Tibial artery (tissue), 4 donors: ENCODE measurements around the gene SLC2A9.

ENCODE experiments used
- DNase-seq, 2 donors: peaks; one replicate each; pipeline ENCODE4 v3.0.0-alpha.2; 2019
- H3K27ac ChIP-seq, 2 donors: fragments of 200-600 bp; sonication (generic) in 1 of 2; 1 replicate in 1 of 2; 2 replicates in 1 of 2; pipeline ENCODE4 v1.5.1; 2018 to 2019; ENCODE audit warnings: mild to moderate bottlenecking in 1 of 2
- H3K27me3 ChIP-seq, 2 donors: fragments of 200-600 bp; sonication (generic) in 1 of 2; one replicate each; pipeline versions ENCODE4 v1.5.1 to v1.6.0; 2016 to 2019
- H3K36me3 ChIP-seq, 3 donors: fragments of 200-600 bp; sonication (generic) in 2 of 3; one replicate each; pipeline ENCODE4 v1.5.1; 2016 to 2019; ENCODE audit warnings: mild to moderate bottlenecking in 2 of 3
- H3K4me1 ChIP-seq, 4 donors: fragments of 200-600 bp; sonication (generic) in 2 of 4; 1 replicate in 3 of 4; 2 replicates in 1 of 4; pipeline ENCODE4 v1.5.1; 2016 to 2019
- H3K4me3 ChIP-seq, 2 donors: fragments of 200-600 bp; sonication (generic) in 1 of 2; 1 replicate in 1 of 2; 2 replicates in 1 of 2; pipeline ENCODE4 v1.5.1; 2018 to 2019; ENCODE audit warnings: mild to moderate bottlenecking in 2 of 2
- H3K9me3 ChIP-seq, 3 donors: fragments of 200-600 bp; sonication (generic) in 1 of 3; one replicate each; pipeline ENCODE4 v1.5.1; 2016 to 2019
- intact Hi-C: fragments of 100-400 bp; cut with DNase I; formaldehyde crosslinking; loops from one replicate; pipeline ENCODE4 v1.15.0; 2023; ENCODE audit warnings: low total_unique reads
- TF ChIP-seq, protein P1 (sequence below), 2 experiments: fragments of 200-600 bp in 1 of 2; fragments of 450-650 bp in 1 of 2; IDR thresholded peaks; one replicate each; pipeline ENCODE4 v1.5.1; 2017 to 2019; ENCODE audit warnings: antibody characterized with exemption in 2 of 2, mild to moderate bottlenecking in 1 of 2, moderate library complexity in 1 of 2

SLC2A9 gene

DNA sequence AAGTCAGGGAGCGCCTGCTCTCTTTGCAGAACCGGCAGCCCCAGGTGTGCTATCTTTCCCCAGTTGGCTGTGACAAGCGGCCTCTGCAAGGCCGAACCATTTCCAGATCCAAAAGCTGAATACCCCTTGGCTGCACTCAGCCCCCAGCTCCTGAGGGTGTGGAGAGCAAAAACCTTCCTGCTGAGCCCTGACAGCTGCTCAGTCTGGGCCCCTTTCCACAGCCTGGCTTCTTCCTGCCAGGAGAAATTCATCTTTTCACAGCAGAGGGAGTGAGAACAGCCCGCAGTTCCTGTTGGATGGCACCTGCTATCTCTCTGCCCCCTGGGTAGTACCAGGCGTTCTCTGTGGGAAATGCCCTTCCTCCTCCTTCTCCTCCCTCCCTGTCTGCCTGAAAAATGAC, 161.5 kb downstream of the SLC2A9 start:
- Histone ChIP-seq H3K27ac (no peak overlapping the region), H3K4me1 (no peaks in the 10 kb centered on the region), H3K4me3 (no peak overlapping the region), H3K27me3 (no peaks in the 10 kb centered on the region), H3K36me3 (peaks cover 5 to 16% (median 6%) of the 10 kb centered on the region in 3 donors), H3K9me3 (peaks cover 0 to 7% (median 0%) of the 10 kb centered on the region in 3 donors)
- intact Hi-C loops: no loop called here
- DNase-seq: no peak
- TF ChIP-seq, protein P1, sequence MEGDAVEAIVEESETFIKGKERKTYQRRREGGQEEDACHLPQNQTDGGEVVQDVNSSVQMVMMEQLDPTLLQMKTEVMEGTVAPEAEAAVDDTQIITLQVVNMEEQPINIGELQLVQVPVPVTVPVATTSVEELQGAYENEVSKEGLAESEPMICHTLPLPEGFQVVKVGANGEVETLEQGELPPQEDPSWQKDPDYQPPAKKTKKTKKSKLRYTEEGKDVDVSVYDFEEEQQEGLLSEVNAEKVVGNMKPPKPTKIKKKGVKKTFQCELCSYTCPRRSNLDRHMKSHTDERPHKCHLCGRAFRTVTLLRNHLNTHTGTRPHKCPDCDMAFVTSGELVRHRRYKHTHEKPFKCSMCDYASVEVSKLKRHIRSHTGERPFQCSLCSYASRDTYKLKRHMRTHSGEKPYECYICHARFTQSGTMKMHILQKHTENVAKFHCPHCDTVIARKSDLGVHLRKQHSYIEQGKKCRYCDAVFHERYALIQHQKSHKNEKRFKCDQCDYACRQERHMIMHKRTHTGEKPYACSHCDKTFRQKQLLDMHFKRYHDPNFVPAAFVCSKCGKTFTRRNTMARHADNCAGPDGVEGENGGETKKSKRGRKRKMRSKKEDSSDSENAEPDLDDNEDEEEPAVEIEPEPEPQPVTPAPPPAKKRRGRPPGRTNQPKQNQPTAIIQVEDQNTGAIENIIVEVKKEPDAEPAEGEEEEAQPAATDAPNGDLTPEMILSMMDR (IDR thresholded peaks at IDR 0.05): no peak

DNA sequence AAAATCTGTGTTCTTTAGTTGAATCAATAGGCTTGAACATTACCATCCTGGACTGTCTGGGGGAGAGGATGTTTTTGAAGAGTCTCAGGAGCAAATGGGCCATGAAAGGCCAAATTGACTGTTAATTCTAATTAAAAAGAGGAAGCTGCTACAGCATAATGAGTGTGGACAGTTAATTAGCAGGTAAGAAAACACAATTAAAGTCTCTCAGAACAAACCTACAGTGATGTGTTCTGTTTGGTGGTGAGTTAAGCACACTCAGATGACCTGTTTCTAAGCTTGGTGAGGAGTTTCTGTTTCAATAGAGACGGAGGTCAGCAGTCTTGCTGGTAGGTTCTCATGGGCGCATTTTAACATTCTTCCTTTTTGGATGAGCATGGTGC, 171.8 kb downstream of the SLC2A9 start:
- intact Hi-C loops: no loop called here
- Histone ChIP-seq H3K27ac (no peak overlapping the region), H3K27me3 (no peaks in the 10 kb centered on the region), H3K4me3 (no peak overlapping the region), H3K9me3 (peaks cover 0 to 3% (median 0%) of the 10 kb centered on the region in 3 donors), H3K36me3 (no peaks in the 10 kb centered on the region), H3K4me1 (no peaks in the 10 kb centered on the region)
- TF ChIP-seq, protein P1 (IDR thresholded peaks at IDR 0.05): no peak
- DNase-seq: no peak

DNA sequence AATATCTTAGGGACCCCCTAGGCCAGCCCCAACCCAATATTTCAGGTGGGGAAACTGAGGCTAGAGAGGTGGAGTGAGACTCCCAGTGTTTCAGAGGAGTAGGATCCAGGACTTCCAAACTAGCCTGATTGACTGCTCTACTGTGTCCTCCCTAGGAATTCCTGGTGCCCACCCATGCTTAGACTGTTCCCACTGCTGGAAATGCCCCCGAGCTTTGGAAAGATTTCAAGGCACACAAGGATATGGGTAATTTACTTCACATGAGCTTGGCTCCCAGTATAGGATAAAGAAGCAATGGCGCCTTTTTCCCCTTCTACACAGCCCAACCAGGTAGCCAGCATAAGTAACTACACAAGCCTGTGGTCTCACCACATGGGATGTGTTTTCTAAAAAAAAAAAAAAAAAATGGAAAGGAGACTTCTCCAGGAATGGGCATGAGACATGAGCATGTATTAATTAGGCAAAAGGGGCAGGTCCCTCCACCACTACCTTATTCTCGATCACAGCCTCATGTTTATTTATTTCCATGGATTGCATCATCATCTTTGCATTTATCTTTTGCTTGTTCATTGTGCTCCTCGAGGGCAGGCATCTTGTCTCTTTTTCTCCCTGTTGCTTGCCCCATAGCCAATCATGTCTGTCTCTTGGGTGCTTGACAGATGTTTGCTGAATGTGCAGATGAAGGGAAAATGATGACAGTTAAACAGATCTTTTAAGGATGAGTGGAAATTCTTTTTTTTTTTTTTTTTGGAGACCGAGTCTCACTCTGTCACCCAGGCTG, 173.1 kb downstream of the SLC2A9 start:
- Histone ChIP-seq H3K4me3 (no peak overlapping the region), H3K27me3 (no peaks in the 10 kb centered on the region), H3K4me1 (no peaks in the 10 kb centered on the region), H3K9me3 (peaks cover 0 to 3% (median 0%) of the 10 kb centered on the region in 3 donors), H3K36me3 (no peaks in the 10 kb centered on the region), H3K27ac (no peak overlapping the region)
- intact Hi-C loops: no loop called here
- TF ChIP-seq, protein P1 (IDR thresholded peaks at IDR 0.05): no peak
- DNase-seq: no peak

DNA sequence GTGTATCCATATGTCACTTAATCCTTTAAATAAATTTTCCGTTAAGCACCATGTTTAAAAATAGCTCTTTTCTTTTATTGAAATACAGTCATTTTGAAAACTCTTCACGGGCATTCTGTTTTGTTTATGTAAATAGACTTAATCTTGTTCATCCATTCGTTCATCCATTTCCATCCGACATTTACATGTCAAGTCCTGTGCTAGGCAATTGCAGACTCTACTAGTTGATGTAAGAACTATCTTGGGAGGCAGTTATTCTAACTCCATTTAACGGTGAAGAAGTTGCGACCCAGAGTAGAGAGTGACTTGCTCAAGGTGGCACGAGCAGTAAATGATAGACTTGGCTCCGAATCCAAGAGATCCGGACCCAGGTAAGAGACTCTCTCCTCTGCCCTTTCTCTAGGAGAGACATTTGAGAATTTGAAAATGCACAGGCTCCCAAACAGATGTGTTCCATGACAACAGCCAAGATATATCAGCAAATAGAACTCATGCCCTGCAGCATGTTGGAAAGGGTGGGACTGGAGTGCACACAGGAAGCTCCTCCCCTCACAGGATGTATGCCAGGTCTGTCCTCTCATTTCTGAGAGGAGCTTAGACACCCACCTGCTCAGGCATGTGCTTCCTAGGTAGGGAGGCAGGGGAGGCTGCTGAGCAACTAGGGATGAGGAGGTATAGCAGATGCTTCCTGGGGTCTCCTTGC, 175.4 kb downstream of the SLC2A9 start:
- no peak for DNase-seq
- Histone ChIP-seq H3K36me3 (no peaks in the 10 kb centered on the region), H3K27ac (no peak overlapping the region), H3K4me1 (no peaks in the 10 kb centered on the region), H3K27me3 (no peaks in the 10 kb centered on the region), H3K4me3 (no peak overlapping the region), H3K9me3 (peaks cover 0 to 18% (median 10%) of the 10 kb centered on the region in 3 donors)
- TF ChIP-seq, protein P1 (IDR thresholded peaks at IDR 0.05): no peak
- intact Hi-C loops: no loop called here

DNA sequence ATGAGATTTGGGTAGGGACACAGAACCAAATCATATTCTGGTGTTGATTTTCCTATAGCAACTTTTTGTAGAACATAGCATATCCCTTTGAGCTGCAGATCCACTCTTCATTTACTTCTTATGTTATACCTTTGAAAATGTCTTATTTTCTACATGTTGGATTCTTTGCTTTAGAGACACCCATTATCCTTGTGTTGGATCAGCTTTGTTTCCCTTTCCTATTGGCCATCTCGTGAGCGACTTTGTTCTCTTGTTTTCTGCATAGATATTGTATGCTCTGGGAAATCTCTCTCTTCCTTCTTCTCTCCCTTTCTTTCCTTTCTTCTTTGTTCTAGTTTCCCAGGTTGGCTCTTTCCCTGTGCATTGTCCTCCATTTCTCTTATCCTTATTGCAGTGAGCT, 180.2 kb downstream of the SLC2A9 start:
- no peak overlapping the region for H3K27ac ChIP-seq
- no peaks in the 10 kb centered on the region for H3K27me3 ChIP-seq
- intact Hi-C loops: no loop called here
- TF ChIP-seq, protein P1 (IDR thresholded peaks at IDR 0.05): no peak
- H3K36me3 ChIP-seq: no peaks in the 10 kb centered on the region
- DNase-seq: no peak
- H3K9me3 ChIP-seq: peaks cover 0 to 18% (median 10%) of the 10 kb centered on the region in 3 donors
- H3K4me1 ChIP-seq: no peaks in the 10 kb centered on the region
- H3K4me3 ChIP-seq: no peak overlapping the region
